ENCODE data around the gene GLRA2. TPM values are rescaled to one million over a fixed set of nuclear protein-coding genes. Genes with fewer than 3 reads are reported as not detected.

Gene GLRA2
- total RNA-seq, 1 donor from 2014 or later, result not detected

GRCh38 chrX:14697451-14697850, 168.1 kb downstream of the GLRA2 start:
- no peak for DNase-seq (ENCODE audit: extremely low read depth, low read depth, low spot score)

GRCh38 chrX:14698790-14699189, 169.5 kb downstream of the GLRA2 start:
- DNase-seq (ENCODE audit: extremely low read depth, low read depth, low spot score), result no peak

GRCh38 chrX:14700982-14701381, 171.6 kb downstream of the GLRA2 start:
- no peak for DNase-seq (ENCODE audit: extremely low read depth, low read depth, low spot score)

GRCh38 chrX:14702145-14702544, 172.8 kb downstream of the GLRA2 start:
- no peak for DNase-seq (ENCODE audit: extremely low read depth, low read depth, low spot score)

- DNase-seq (ENCODE audit: extremely low read depth, low read depth, low spot score), result no peak
Measured at GRCh38 chrX:14712096-14712495, 182.8 kb downstream of the GLRA2 start.

GRCh38 chrX:14717949-14718348, 188.6 kb downstream of the GLRA2 start:
- no peak for DNase-seq (ENCODE audit: extremely low read depth, low read depth, low spot score)

GRCh38 chrX:14718403-14718802, 189.1 kb downstream of the GLRA2 start:
- no peak for DNase-seq (ENCODE audit: extremely low read depth, low read depth, low spot score)

- no peak for DNase-seq (ENCODE audit: extremely low read depth, low read depth, low spot score)
Measured at GRCh38 chrX:14729058-14729457, 199.7 kb downstream of the GLRA2 start.

- DNase-seq (ENCODE audit: extremely low read depth, low read depth, low spot score), result no peak
Measured at GRCh38 chrX:14738643-14739042, 209.3 kb downstream of the GLRA2 start.

GRCh38 chrX:14753441-14753840, 224.1 kb downstream of the GLRA2 start:
- DNase-seq (ENCODE audit: extremely low read depth, low read depth, low spot score), result no peak

- DNase-seq (ENCODE audit: extremely low read depth, low read depth, low spot score), result no peak
Measured at GRCh38 chrX:14758029-14758491, 228.7 kb downstream of the GLRA2 start.

- DNase-seq (ENCODE audit: extremely low read depth, low read depth, low spot score), result no peak
Measured at GRCh38 chrX:14775416-14775815, 246.1 kb downstream of the GLRA2 start.

GRCh38 chrX:14776901-14777300, 247.6 kb downstream of the GLRA2 start:
- DNase-seq (ENCODE audit: extremely low read depth, low read depth, low spot score), result no peak

- no peak for DNase-seq (ENCODE audit: extremely low read depth, low read depth, low spot score)
Measured at GRCh38 chrX:14777525-14777924, 248.2 kb downstream of the GLRA2 start.

GRCh38 chrX:14779580-14779979, 250.2 kb downstream of the GLRA2 start:
- no peak for DNase-seq (ENCODE audit: extremely low read depth, low read depth, low spot score)

All from glomerular endothelial cell (primary cell).